ENCODE data around the gene CHGA.

The CHGA gene

GRCh38 chr14:92959761-92960680, 37.1 kb downstream of the CHGA start:
- TF ChIP-seq, protein P1, sequence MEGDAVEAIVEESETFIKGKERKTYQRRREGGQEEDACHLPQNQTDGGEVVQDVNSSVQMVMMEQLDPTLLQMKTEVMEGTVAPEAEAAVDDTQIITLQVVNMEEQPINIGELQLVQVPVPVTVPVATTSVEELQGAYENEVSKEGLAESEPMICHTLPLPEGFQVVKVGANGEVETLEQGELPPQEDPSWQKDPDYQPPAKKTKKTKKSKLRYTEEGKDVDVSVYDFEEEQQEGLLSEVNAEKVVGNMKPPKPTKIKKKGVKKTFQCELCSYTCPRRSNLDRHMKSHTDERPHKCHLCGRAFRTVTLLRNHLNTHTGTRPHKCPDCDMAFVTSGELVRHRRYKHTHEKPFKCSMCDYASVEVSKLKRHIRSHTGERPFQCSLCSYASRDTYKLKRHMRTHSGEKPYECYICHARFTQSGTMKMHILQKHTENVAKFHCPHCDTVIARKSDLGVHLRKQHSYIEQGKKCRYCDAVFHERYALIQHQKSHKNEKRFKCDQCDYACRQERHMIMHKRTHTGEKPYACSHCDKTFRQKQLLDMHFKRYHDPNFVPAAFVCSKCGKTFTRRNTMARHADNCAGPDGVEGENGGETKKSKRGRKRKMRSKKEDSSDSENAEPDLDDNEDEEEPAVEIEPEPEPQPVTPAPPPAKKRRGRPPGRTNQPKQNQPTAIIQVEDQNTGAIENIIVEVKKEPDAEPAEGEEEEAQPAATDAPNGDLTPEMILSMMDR (IDR thresholded peaks at IDR 0.05; ENCODE audit: low read length, missing control alignments): no peak
- no peak overlapping the region for H3K4me3 ChIP-seq (replicated peaks; ENCODE audit: low read depth, low read length)
- DNase-seq (ENCODE audit: low read depth): no peak

- no peak overlapping the region for H3K4me3 ChIP-seq (replicated peaks; ENCODE audit: low read depth, low read length)
- DNase-seq (ENCODE audit: low read depth): peak; percentile 40
- TF ChIP-seq, protein P1 (IDR thresholded peaks at IDR 0.05; ENCODE audit: low read length, missing control alignments): no peak
Measured at GRCh38 chr14:92960706-92961566, 38.0 kb downstream of the CHGA start.

DNA sequence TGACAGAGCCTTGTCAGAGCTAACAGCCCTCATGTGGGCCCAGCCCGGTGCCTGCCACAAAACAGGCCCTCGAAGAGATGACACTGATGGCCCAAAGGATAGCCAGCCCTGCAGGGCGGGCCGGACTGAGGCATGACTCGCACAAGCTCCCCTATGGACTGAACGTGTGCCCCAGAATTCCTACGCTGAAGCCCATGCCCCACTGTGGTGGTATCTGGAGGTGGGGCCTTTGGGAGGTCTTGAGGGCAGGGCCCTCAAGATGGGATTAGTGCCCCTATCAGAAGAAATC, 38.6 kb downstream of the CHGA start:
- TF ChIP-seq, protein P1 (IDR thresholded peaks at IDR 0.05; ENCODE audit: low read length, missing control alignments): no peak
- DNase-seq (ENCODE audit: low read depth): no peak
- no peak overlapping the region for H3K4me3 ChIP-seq (replicated peaks; ENCODE audit: low read depth, low read length)

DNA sequence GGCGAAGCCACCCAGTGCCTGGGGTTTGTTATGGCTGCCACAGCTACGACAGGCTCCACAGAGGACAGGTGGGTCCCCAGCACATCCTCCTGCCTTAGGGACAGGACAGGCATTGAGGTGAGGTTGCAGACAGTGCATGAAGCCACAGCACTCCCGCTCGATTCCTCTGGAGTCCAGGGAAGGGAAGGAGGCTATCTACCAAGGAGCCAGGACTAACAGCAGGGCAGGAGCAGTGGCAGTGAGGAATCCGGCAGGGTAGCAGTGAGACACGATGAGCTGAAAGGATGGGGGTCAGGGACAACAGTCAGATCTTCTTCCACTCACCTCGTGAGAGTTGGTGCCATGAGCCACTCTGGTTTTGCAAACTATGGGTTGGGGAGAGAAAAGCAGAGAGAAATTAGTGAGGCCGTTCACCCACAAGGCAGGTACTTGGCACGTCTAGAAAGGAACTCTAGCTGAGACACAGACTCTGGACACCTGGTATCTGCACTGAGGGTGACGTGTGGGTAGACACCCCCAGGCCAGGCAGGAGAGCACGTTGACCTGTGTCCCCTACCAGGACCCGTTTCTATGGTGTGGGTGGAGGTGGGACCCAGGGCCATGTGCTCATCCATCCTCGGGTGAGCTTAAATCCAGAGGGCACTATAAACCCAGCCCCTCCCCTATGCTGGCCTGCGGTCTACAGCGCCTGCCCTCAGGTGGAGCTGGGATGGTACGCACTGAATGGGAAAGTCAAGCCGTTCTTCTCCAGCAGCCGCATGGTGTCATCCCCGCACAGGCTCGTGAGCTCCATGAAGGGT, 39.3 kb downstream of the CHGA start:
- no peak overlapping the region for H3K4me3 ChIP-seq (replicated peaks; ENCODE audit: low read depth, low read length)
- no peak for DNase-seq (ENCODE audit: low read depth)
- TF ChIP-seq, protein P1 (IDR thresholded peaks at IDR 0.05; ENCODE audit: low read length, missing control alignments): no peak

- TF ChIP-seq, protein P1 (IDR thresholded peaks at IDR 0.05; ENCODE audit: low read length, missing control alignments): no peak
- no peak for DNase-seq (ENCODE audit: low read depth)
- no peak overlapping the region for H3K4me3 ChIP-seq (replicated peaks; ENCODE audit: low read depth, low read length)
Measured at GRCh38 chr14:92962831-92963095, 39.8 kb downstream of the CHGA start.

DNA sequence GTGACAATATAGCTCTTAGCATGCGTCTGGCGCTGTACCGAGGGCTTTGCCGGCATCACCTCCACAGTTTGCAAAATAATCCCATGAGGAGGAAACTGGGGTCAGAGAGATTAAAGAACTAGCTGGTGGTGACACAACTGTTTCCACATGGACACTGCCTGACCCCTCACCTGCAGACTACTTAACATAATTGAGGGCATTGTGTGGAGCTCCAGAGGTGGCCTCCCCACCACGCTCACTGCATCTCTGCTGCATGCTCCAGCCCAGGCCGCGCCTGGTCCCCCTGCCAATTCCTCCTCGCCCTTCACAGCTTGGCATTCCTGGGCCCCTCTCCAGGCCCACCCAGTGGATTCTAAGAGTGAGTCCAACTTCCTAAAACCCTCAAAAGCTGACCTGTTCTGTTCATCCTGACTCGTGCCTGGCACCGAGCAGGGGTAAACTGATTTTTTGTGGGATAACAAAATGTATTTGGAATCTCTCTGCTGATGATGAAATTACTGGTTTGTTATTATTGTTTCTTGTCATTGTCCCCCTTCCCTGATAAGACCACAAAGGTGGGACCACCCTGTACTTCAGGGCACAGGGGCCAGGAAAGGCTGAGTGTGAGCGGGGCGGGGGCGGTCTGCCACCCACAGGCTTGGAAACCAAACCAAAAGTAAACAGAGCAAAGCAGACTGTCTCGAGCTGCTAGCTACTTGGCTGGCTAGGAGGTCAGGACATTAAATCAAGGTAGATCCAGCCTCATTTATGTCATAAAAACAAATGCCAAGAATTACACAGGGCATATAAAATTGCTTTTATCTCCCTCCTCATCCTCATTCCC, 40.6 kb downstream of the CHGA start:
- TF ChIP-seq, protein P1 (IDR thresholded peaks at IDR 0.05; ENCODE audit: low read length, missing control alignments): no peak
- no peak overlapping the region for H3K4me3 ChIP-seq (replicated peaks; ENCODE audit: low read depth, low read length)
- DNase-seq (ENCODE audit: low read depth): no peak

Data from fibroblast of pulmonary artery (primary cell).